NCI-H226 (cell line): ENCODE data around the gene COQ8A.
"Not testable (repeated sequence)": the region's sequence is repeated elsewhere in the genome, so short reads cannot be mapped to it uniquely, and the experiment has no call there.

Experiments used
- DNase-seq: peaks from one replicate; pipeline ENCODE4 v3.0.0-alpha.2; 2015

The COQ8A gene

DNA sequence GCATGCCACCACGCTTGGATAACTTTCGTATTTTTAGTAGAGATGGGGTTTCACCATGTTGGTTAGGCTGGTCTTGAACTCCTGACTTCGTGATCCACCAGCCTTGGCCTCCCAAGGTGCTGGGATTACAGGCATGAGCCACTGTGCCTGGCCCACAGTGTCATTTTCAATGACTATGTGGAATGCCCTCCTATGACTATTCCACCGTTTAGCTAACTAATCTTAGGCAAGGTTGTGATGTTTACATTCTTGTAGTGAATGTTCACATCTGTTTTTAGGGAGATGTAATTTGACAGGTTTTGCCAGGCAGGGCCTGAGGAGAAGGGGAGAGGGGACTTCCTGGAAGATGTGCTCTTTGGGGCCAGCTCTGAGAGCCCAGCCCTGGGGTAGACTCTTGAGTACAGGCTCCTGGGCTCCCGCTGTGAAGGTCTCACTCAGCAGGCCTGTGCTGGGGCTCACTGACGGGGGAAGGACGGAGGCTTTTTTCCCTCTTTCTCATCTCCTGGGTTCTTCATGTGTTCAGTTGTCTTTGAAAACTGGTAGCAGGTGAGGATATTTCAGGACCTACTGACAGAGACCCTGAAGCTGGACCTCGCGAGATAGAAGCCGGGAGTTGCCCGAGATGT lies 13.2 kb downstream of the COQ8A start:
- no peak for DNase-seq

DNA sequence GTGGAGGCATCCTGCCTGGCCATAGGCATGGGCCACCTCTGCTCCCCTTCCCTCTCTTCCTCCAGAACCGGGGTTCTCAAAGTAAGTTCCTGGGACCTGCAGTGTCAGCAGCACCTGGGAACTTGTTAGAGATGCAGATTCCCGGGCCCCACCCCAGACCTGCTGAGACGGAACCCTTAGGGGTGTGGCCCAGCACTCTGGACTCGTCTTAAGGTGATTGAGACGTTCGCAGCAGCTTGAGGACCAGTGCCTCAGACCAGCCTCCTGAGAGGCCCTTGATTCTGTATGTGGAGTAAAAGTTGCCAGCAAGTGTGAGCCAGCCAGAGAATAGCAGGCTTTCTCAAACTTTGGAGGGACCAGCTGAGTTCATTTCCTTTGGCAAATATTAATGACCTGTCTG lies 14.2 kb downstream of the COQ8A start:
- no peak for DNase-seq

- DNase-seq, result no peak
Measured at GRCh38 chr1:226954777-226955176, 14.7 kb downstream of the COQ8A start.

GRCh38 chr1:226955857-226956256 lies 15.8 kb downstream of the COQ8A start:
- not testable (repeated sequence) for DNase-seq

DNA sequence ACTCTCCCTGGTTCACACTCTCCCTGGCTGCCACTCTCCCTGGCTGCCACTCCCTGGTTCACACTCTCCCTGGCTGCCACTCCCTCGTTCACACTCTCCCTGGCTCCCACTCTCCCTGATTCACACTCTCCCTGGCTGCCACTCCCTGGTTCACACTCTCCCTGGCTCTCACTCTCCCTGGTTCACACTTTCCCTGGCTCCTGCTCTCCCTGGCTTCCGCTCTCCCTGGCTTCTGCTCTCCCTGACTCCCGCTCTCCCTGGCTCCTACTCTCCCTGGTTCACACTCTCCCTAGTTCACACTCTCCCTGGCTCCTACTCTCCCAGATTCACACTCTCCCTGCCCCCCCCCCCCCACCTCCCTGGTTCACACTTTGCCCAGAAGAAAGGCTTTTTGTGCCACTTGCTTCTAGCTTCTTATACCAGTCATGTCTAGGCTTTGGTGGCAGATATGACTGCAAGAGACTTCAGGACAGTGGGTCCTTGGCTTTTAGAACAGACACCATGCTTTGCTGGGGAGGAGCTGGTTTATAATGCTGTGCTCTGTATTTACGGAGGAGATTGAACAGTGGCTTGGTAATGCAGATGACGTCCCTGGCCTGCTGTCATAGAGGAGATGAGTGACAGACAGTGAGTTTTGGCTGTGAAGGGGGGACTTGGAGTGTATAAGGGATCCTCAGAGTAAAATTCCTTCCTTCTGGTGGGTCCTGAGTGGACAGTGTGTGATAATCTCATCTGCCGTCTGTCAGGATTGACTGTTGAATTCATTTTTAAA lies 17.0 kb downstream of the COQ8A start:
- no peak for DNase-seq

- no peak for DNase-seq
Measured at GRCh38 chr1:226957714-226958113, 17.6 kb downstream of the COQ8A start.

DNA sequence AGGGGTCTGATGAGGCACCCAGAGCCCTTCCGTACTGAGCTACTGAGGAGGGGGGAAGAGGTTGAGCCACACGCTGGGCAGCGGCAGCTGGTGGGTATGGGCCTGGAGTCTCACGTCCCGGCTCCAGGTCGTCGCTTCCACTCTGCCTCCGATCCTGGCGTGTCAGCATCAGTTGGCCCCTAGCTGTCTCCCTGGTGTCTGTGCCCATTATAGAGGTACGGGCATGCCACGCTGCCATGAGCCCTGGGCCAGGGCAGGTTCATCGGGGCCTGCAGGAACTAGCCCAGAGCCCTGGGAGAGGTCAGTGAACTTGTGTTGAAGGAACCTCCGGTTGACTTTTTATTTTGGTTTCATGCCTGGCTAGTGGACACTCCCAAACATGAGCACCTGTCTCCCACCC lies 18.2 kb downstream of the COQ8A start:
- no peak for DNase-seq

GRCh38 chr1:226960256-226960655 lies 20.2 kb downstream of the COQ8A start:
- DNase-seq, result no peak

- DNase-seq, result no peak
Measured at GRCh38 chr1:226960944-226961765, 21.1 kb downstream of the COQ8A start.

GRCh38 chr1:226962421-226963391 lies 22.6 kb downstream of the COQ8A start:
- DNase-seq, result no peak

GRCh38 chr1:226964068-226964425 lies 24.0 kb downstream of the COQ8A start:
- no peak for DNase-seq

GRCh38 chr1:226964611-226965486 lies 24.8 kb downstream of the COQ8A start:
- DNase-seq, result no peak

GRCh38 chr1:226965581-226966440 lies 25.7 kb downstream of the COQ8A start:
- no peak for DNase-seq

- DNase-seq, result no peak
Measured at GRCh38 chr1:226966683-226967082, 26.6 kb downstream of the COQ8A start.

- DNase-seq, result peak; percentile 1
Measured at GRCh38 chr1:226967665-226968064, 27.6 kb downstream of the COQ8A start.

- DNase-seq, result no peak
Measured at GRCh38 chr1:226971765-226972164, 31.7 kb downstream of the COQ8A start.

DNA sequence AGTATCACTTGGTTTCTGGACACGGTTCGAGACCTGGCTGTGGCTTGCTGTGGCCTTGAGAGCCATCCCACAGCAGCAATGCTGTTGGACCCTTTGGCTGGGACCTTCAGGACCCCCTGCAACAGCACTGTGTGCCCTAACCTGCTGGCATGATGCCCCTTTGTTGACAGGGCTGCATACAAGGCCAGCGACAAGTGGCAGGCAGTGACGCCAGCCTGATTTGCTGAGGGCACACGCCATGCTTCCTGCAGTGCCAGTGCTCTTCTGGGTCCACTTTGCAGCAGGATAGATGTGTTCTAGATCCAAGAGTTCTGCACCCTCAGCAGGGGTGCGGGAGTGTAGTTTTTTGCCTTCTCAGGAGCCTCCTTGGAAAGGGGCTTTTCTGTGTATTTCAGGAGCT lies 32.8 kb downstream of the COQ8A start:
- no peak for DNase-seq

DNA sequence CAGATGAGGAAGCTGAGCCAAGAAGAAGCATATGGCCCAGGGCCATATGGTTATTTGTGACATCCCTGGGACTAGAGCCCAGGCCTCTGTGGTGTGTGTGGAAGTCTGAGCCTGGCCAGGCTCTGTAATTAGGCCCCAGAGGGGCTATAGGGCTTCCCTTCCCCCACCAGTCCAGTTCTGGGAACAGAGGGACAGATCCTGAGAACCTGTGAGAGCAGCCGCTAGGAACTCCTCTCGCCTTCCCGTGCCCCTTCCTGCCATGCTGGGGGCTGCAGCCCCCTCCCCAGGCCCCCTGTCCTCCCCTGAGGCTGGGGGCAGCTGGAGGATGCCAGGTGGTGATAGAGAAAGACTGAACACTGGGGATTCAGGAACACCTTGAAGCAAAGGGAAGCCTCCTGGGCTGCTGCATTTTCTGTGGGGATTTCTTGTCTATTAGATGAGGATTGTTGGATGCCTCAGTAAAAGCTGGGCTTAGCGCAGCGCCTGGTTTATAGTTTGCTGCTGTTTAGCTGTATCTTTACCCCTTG lies 33.3 kb downstream of the COQ8A start:
- no peak for DNase-seq

DNA sequence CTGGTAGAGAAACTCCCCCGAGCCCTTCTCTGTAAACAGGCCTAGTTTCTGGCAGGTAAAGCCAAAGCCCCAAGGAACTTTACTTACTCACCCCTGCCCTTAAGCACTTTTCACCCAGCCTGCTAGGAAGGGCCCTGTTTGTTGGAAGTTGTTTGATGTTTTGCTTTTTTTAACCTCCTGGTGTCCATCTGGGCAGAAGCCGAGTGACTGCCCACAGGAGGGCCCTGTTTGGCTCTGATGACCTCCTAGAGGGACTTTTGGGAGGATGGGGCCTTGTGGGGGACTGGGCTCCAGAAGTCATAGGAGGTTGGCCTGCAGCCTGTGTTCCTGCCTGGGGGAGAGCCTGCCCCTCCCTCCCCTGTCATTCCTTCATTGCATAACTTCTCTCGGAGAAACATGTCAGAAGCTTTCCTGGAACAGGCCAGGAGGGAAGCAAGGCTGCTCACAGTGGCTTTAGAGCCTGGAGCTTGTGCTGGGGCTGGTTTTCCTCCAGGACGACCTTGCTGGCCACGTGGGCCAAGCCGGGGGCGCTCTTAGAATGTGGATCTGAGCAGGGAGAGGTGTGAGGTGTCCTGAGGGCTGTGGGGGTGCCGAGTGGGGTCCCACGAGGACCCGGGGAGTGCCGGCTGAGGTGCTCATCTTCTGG lies 33.9 kb downstream of the COQ8A start:
- DNase-seq, result peak; percentile 14
